T-helper 1 cell (primary cell): ENCODE measurements around the gene CLCNKB.
"Not testable (repeated sequence)": the region's sequence is repeated elsewhere in the genome, so short reads cannot be mapped to it uniquely, and the experiment has no call there.

Experiments used
- DNase-seq, 5 donors: peaks; one replicate each; pipeline ENCODE4 v3.0.0-alpha.2; 2012 to 2020
- total RNA-seq, 4 donors: gene quantifications; one replicate each; lab custom pipeline; 2026; lab: John Stamatoyannopoulos, UW

The CLCNKB gene
- 0 reads per million in 4 donors for total RNA-seq

GRCh38 chr1:16043521-16043920 lies at the start of gene CLCNKB:
Gene CLCNKB (plus strand): TSS chr1:16043782. CDS start chr1:16044493, 711 bp downstream.
- DNase-seq, result no peak

DNA sequence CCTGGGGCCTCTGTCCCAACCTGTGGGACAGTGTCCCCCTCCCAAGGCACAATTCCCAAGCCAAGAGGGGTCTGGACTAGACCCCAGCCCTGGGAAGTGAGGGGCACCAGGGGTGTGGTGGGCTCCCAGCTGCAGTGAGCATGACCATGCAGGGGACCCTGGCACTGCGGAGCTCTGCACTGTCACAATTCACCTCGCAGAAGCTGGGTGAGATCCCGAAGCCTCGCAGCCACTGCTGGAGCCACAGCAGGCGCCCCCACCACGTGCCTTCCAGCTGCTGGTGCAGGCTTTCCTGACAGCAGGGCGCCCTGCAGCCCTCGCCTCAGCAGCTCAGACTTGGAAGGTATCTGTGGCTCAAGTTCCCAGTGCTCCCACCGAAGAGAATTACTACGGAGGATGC lies 49.5 kb upstream of the CLCNKB start:
- no peak for DNase-seq

DNA sequence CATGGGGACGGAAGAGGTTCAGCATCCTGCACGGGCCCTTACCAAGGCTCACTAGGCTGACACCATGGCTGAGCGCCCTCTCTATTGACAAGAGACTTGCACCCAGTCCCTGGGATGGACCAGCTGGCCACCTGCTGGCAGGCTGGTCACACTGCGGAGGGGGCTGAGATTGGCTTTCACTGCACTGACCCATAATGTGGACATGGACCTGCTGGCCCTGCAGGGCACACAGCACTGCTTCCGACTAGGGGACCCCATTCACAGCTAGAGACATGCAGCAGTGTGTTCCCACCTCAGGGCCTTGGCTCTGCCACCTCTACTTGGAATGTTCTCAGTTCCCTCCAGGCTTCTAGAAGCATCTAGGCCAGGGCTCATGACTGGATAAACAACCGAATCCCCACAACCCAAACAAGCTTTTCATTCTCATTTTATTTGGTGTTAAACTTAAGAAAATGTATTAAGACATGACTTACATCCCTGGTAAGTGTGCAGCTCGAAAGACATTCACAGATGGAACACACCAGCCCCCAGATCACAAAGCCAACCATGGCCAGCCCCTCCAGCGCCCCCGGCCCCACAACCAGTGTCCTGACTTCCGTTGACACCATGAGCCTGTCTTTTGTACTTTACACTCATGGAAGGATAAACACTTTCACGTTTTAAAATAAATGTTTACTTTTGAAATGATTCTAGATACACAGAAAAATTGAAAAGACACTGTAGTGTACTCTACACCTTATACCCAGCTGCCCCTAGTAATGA lies 48.8 kb upstream of the CLCNKB start:
- DNase-seq, result peak in 1 of 5 donors; percentile 48

DNA sequence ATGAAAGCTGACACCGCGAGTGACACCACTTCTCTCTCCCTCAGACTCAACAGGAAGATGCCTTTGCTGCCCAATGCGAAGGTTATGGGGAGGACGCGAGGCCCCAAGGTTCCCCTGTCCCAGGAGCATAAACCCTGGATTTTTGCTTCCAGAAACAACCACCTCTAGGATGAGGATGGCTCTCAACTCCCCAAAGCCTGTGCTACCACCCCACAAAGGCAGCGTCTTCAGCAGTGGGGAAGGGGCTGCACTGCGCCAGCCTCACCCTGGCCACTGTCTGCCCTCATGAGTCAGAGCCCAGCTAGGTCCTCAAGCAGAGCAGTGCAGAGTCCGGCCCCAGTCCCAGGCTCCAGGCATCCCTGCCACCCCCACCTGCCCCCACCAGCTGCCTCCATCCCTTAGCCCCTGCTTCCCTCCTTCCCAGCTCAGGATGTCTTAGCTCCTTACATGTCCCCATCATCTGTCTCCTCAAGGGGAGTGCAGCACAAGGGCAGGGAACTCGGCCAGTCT lies 46.5 kb upstream of the CLCNKB start:
- DNase-seq, result no peak

DNA sequence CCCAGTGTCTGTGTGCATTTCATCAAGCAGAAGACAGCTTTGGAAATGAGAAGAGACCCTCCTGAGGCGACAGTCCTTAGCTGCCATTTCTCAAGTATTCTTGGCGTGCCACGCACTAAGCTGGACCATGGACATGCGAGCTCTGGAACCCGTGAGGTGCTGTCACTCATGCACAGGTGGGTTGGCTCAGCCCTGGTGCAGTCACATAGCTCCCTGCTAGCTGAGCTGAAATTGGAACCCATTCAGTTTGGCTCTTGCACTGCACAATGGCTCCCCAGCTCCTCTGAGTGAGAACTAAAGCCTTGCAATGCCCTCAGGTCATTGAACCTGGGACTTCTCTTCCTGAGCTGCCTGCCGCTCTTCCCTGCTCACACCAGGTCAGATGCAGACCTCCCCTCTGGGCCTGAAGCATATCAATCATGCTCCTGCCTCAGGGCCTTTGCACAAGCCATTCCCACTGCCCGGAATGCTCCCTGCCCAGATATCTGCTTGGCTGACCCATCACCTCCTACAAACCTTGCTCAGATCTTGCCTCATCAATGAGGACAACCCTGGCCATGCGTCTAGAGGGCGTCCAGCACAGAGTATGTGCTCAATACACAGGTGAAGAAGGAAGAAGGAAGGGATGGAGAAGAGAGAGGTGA lies 45.8 kb upstream of the CLCNKB start:
- DNase-seq, result no peak

- no peak for DNase-seq
These were observed 44.7 kb upstream of the CLCNKB start for GRCh38 chr1:15998929-15999328.

DNA sequence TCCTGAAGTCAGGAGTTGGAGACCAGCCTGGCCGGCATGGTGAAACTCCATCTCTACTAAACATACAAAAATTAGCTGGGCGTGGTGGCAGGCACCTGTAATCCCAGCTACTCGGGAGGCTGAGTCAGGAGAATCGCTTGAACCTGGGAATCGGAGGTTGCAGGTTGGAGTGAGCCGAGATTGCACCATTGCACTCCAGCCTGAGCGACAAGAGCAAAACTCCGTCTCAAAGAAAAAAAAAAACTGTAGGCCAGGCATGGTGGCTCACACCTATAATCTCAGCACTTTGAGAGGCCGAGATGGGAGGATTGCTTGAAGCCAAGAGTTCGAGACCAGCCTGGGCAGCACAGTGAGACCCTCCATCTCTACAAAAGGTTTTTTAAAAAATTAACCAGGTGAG lies 42.3 kb upstream of the CLCNKB start:
- DNase-seq, result not testable (repeated sequence)

- no peak for DNase-seq
These were observed 38.0 kb upstream of the CLCNKB start for GRCh38 chr1:16005597-16005996.

DNA sequence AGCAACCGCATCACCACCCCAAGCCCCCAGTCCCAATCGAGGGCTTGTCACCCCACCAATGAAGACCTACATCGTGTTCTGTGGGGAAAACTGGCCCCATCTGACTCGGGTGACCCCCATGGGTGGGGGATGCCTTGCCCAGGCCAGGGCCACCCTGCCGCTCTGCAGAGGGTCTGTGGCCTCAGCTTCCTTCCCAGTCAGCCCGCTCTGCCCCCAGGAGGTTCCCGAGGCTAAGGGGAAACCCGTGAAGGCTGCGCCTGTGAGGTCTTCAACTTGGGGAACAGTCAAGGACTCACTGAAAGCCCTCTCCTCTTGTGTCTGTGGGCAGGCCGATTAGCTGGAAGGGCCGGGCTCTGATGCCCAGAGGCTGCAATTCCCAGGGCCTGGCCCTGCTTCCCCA lies 37.6 kb upstream of the CLCNKB start:
- no peak for DNase-seq

DNA sequence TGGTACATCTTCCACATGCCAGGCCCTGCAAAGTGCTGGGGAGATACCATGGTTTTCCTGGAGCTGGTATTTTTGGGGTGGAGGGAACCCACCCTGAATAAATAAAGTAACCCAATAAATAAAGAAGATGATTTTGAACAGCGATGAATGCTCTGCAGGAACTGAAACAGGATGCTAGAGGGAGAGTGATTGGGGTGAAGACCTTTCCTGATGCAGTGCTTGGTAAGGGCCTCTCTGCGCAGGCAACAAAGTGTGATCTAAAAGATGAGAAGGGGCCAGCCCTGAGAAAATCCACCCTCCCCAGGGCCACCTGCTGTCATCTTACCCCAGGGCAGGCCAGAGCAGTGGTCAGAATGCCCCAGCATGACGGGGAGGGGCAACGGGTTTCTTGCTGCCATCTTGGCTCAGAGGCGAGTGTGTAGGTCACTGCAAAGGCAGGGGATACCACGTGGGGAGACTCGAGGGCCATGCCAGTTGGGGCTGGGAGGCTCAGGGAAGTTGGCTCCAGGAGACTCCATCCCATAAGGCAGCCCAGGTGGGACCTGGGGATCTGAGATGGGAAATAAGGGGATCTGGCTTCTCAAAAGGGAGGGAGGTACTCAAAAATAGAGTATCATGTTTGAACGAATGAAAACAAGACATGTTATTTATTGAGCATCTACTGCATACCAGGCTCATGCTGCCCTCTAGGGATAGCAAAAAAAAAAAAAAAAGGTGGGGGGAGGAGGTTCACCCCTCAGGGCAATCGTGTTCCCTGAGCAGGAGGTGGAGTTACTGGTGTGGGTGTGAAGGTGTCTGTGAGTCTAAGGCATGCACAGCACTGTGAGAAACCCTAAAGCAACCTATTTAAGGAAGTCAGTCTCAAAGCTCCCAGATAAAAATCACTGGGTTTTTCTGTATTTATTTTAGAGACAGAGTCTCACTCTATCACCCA lies 36.8 kb upstream of the CLCNKB start:
- peak in 1 of 5 donors; percentile 33 for DNase-seq

- DNase-seq, result no peak
These were observed 35.8 kb upstream of the CLCNKB start for GRCh38 chr1:16007671-16008341.

GRCh38 chr1:16009030-16009460 lies 34.5 kb upstream of the CLCNKB start:
- DNase-seq, result peak; percentile 35 to 73 (median 50)

- no peak for DNase-seq
These were observed 33.9 kb upstream of the CLCNKB start for GRCh38 chr1:16009678-16010077.

DNA sequence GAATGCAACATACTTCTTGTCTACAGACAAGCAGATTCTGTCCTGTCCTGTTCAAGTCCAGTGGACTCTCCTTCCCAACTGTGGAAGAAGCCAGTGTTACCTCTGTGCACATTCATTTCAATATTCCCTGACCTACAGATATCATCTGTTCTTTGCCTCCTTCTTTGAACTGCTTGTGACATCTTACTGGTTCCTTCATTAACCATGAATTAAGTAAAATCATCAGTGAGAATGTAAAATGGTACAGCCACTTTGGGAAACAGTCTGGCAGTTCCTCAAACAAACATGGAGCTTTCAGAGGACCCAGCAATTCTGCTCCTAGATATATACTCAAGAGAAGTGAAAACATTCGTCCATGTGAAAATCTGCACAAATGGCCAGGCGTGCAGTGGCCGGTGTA lies 32.7 kb upstream of the CLCNKB start:
- DNase-seq, result no peak

DNA sequence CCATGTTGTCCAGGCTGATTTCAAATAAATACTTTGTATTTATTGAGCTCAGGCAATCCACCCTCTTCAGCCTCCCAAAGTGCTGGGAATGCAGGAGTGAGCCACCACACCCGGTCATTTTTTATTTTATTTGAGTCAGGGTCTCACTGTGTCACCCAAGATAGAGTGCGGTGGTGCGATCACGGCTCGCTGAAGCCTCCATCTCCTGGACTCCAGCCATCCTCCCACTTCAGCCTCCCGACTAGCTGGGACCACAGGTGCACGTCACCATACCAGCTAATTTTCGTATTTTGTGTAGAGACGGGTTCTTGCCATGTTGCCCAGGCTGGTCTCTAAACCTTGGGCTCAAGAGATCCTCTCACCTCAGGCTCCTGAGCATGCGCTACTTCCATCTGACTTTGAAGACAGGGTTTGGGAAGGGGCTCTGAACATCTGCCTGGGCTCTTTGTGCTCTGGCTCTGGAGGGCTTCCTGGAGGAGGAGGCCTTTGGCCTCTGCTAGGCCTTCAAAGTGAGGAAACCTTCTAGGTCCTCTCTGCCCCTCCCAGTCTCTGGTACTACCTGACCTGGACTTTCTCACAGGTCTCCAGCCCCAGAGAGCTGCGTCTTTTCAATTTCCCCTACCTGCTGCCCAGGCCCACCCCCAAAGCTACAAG lies 31.5 kb upstream of the CLCNKB start:
- no peak for DNase-seq

- DNase-seq, result peak in 3 of 5 donors; percentile 19 to 27 (median 22)
These were observed 30.9 kb upstream of the CLCNKB start for GRCh38 chr1:16012590-16013219.

- peak in 2 of 5 donors; percentile 10 to 24 for DNase-seq
These were observed 30.2 kb upstream of the CLCNKB start for GRCh38 chr1:16013220-16013907.

DNA sequence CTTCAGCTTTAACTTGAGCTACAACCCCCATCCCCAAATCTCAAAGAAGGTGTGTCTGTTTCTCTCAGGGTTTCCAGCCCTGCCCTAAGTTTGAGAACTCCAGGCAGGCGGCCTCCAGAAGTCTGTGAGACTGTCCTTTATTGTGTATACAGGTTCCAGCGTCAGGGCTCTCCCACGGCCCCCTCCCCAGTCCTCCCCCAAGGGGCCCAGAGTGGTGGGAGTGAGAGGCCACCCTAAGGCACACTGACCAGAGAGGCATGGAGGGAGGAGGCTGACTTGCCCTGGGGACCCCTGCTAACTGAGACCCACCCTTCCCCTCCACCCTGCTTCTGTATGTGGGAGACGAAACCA lies 29.7 kb upstream of the CLCNKB start:
- DNase-seq, result no peak

- no peak for DNase-seq
These were observed 28.8 kb upstream of the CLCNKB start for GRCh38 chr1:16014509-16015482.
